CD4-positive, alpha-beta T cell treated with Interleukin-17A for 4 hours (primary cell): ENCODE results near the gene RNU4-1.
A peak's percentile ranks its signal among the peaks of the same experiment; 100 is the strongest.
"Not testable (repeated sequence)": the region's sequence is repeated elsewhere in the genome, so short reads cannot be mapped to it uniquely, and the experiment has no call there.

ENCODE experiments used
- DNase-seq: peaks from one replicate; pipeline ENCODE4 v3.0.0-alpha.2; 2020; ENCODE audit warnings: mixed read lengths

RNU4-1 gene

GRCh38 chr12:120257041-120257821 lies 35.8 kb downstream of the RNU4-1 start:
- DNase-seq = no peak

DNA sequence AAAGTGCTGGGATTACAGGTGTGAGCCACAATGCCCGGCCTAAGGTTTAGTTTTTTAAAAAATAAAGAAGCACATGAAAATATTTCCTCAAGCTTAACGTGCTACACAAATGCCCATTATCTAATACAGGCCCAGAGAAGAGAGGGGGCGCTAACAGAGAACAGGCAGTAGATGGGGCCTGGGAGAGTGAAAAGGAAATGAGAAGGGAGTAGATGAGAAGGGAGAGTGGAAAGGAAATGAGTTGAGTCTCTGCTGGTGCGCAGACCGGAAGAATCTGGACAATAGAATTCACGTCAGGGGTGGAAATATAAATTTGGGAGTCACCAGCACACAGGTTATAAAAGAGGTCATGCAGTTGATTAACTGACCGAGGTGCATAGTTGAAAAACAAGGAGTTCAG lies 38.2 kb downstream of the RNU4-1 start:
- no peak for DNase-seq

- DNase-seq = peak; percentile 66
These were observed 39.7 kb downstream of the RNU4-1 start for GRCh38 chr12:120253313-120253712.

DNA sequence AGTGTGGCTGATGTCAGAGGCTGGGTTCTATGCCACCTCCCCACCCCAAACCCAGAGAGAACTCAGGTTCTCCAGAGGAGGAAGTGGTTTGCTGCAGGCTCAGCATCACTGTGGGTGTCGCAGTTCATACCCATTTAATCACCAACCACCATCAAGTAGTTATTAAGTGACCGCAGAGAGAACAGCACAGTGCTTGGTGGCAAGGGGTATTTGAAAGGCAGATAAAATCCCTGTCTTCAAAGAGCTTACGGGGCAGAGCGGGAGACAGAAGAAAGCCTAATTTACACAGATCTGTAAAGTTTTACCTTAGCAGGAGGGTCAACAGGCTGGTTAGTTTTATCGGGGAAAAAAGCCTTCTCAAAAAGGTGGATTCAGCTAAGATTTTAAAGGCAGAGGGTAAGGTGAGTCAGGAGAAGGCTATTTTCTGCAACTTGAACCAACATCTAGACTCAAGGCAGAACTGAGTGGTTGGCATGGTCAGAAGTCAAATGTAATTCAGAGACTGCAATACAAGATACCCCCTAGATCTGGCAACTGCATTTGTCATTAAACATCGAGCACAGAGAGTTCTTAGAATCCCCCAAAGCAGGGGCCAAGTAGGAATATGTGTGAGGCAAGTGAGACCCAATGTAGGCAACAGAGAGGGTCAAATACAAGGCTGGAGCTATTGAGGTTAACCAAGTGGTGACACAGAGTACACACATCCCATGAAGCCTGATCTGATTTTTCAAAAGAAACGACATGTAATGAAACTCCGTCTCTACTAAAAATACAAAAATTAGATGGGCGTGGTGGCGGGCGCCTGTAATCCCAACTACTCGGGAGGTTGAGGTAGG lies 40.7 kb downstream of the RNU4-1 start:
- DNase-seq = peak; percentile 81

DNA sequence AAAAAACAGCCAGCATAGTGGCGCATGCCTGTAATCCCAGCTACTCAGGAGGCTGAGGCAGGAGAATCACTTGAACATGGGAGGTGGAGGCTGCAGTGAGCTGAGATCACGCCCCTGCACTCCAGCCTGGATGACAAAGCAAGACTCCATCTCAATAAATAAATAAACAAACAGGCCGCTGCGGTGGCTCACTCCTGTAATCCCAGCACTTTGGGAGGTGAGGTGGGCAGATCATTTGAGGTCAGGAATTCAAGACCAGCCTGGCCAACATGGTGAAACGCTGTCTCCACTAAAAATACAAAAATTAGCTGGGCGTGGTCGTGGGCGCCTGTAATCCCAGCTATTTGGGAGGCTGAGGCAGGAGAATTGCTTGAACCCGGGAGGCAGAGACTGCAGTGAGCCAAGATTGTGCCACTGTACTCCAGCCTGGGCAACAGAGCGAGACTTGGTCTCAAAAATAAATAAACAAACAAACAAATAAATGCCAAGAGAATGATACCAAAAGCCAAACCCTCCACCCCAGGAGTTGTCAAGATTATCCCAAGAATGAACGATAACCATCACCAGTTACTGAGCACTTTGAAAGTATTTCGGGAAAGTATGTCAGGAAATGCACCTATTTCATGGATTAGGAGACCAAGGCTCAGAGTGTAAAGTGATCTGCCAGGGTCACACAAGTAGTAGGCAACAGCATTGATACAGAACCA lies 41.5 kb downstream of the RNU4-1 start:
- not testable (repeated sequence) for DNase-seq

DNA sequence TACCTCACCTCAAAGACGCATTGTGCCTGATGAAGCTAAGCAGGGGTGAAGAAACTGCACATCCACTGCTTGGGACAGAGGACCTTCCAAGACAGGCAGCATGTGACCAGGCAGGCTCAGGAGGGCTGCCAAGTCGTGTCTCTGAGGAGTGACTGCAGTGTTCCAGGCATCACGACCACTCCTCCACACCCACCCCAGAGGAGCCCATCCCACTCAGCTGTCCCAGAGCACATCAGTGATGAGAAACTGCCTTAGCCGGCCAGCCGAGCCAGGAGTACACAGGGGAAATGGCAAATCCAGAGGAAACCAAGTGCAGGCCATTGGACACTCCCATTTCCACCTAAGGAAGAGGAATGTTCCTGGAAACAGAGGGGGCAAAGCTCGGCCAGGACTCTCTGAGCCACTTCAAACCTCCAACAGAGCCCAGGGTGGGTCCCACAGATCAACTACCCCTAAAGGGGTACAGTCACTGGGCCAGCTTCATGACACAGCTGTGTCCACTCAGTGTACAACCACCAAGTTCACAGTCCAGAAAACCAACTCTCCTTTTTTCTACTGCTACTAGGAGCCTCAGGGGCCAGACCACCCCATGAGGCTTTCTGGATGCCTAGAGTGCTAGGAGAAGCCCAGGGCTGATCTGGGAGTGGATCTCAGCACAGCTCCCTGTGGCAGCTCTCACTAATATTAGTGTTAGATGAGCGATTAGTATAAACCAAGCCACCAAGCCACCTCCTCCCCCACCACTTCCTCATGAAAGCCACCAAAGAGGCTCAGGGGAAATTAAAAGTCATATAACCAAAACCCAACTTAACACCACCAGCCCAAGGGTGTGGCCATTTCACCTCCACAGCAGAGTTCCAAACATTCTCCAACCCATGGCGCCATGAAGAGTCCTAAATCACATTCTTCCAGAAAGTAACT lies 42.9 kb downstream of the RNU4-1 start:
- DNase-seq = peak; percentile 59

DNA sequence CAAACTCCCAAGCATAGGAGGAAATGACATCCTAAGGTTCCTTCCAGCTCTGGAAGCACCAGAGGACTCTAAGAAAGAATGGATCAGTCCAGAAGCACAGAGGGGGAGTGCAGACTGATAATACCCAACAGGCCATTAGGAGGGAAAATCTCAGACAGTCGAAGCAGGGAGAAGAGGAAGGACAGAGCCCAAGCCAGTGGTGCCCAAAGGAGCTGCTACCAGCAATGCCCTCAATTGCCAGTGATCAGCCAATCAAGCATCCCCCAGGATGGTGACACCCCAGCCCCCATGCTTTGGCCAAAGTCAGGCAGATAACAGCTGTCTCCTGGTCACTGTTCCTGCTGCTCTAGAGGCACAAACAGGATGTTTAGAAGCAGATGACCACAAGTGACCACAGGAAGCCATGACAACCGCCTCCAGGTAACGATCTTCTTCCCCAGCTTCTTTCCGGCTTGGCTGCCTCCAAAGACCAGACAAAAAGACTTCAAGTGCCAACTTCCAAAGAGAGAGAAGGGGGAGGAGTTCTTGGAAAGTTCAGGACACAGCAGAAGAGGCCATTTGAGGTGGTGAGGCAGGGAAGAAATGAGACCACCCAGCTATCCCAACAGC lies 43.7 kb downstream of the RNU4-1 start:
- DNase-seq = no peak

DNA sequence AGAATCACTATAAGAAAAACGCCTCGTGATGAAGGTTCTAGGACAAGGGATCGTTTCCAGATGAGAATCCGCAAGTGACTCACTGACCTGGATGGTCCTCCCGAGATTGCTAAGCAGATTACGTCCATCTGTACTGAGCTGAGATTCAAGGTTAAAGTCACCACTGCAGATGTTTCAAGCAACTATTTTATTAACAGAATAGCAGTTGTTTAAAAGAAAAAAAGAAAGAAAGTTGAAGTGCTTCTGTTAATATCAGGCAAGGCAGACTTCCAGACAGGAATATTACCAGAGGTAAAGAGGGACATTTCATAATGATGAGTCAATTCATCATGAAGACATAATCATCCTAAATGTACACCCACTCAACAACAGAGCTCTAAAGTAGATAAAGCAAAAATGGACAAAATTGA lies 45.4 kb downstream of the RNU4-1 start:
- no peak for DNase-seq

- DNase-seq = peak; percentile 2
These were observed 45.9 kb downstream of the RNU4-1 start for GRCh38 chr12:120247183-120247582.

DNA sequence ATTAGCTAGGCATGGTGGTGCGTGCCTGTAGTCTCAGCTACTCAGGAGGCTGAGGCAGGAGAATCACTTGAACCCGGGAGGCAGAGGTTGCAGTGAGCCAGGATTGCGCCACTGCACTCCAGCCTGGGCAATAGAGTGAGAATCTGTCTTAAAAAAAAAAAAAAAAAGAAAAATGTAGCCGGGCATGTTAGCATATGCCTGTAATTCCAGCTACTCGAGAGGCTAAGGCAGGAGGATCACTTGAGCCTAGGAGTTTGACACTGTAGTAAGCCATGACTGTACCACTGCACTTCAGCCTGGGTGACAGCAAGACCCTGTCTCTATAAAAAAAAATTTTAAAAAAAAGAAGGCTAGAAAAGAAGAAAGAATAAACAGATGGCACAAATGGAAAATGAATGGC lies 46.3 kb downstream of the RNU4-1 start:
- DNase-seq = peak; percentile 0
